Duodenal mucosa (tissue), 2 donors: ENCODE measurements around the gene RALGPS1.

Experiments used
- H3K27ac ChIP-seq: one replicate; pipeline ENCODE4 v1.7.0; 2013; ENCODE audit warnings: low read depth, low read length
- H3K27me3 ChIP-seq, 2 donors: one replicate each; pipeline ENCODE4 v1.7.0; 2013; ENCODE audit warnings: low read length in 2 of 2, control low read depth in 1 of 2; ENCODE audit not compliant: insufficient read depth in 2 of 2, control insufficient read depth in 1 of 2
- H3K36me3 ChIP-seq, 2 donors: one replicate each; pipeline ENCODE4 v1.7.0; 2013; ENCODE audit warnings: low read length in 2 of 2, control low read depth in 1 of 2; ENCODE audit not compliant: insufficient read depth in 2 of 2, control insufficient read depth in 1 of 2
- H3K4me1 ChIP-seq, 2 donors: one replicate each; pipeline ENCODE4 v1.7.0; 2013; ENCODE audit warnings: low read length in 2 of 2, control low read depth in 1 of 2; ENCODE audit not compliant: insufficient read depth in 2 of 2, control insufficient read depth in 1 of 2
- H3K4me3 ChIP-seq, 2 donors: one replicate each; pipeline ENCODE4 v1.7.0; 2013; ENCODE audit warnings: low read length in 2 of 2, low read depth in 1 of 2
- H3K9ac ChIP-seq, 2 donors: one replicate each; pipeline ENCODE4 v1.7.0; 2013; ENCODE audit warnings: low read length in 2 of 2, low read depth in 1 of 2
- H3K9me3 ChIP-seq, 2 donors: one replicate each; pipeline ENCODE4 v1.7.0; 2013; ENCODE audit warnings: low read length in 2 of 2, control low read depth in 1 of 2; ENCODE audit not compliant: control insufficient read depth in 1 of 2

The RALGPS1 gene

DNA sequence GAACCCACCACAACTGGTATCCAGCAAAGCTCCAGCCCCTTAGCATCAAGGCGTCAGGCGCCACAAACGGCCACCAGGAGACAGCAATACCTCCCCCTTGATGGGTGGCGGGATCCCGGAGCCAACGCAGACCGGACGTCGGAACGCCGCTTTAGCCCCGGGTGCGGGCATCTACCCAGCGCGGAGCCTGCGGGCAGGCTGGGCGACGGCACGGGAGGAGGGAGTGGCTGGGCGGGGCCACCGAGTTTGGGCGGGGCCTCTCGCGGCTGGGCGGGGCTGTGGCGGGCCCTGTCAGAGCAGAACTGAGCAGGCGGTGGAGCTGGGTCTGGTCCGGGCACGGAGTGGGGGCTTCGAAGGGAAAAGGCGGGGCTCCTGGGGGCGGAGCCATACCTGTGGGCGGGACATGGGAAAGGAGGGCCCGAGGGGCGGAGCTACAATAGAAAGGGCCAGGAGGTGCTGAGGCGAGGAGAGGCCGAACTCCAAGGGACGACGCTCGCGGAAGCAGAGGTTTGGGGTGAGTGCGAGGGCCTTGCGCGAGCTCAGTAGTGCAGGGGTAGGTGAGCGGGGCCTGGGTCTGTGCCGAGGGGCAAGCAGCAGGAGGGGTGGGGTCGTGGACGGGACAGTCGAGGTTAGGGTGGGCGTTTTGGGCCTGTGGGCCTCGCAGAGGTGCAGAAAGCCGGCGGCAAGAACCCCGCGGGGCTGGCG is 309.7 kb downstream of the RALGPS1 start:
- Histone ChIP-seq H3K36me3 (peaks cover 0 to 4% of the 10 kb centered on the region in 2 donors), H3K4me1 (peaks cover 0 to 9% of the 10 kb centered on the region in 2 donors), H3K27ac (no peak overlapping the region), H3K9ac (peak overlapping the region; percentile 23 to 51), H3K9me3 (no peaks in the 10 kb centered on the region), H3K4me3 (peak overlapping the region; percentile 73 to 79), H3K27me3 (no peaks in the 10 kb centered on the region)

DNA sequence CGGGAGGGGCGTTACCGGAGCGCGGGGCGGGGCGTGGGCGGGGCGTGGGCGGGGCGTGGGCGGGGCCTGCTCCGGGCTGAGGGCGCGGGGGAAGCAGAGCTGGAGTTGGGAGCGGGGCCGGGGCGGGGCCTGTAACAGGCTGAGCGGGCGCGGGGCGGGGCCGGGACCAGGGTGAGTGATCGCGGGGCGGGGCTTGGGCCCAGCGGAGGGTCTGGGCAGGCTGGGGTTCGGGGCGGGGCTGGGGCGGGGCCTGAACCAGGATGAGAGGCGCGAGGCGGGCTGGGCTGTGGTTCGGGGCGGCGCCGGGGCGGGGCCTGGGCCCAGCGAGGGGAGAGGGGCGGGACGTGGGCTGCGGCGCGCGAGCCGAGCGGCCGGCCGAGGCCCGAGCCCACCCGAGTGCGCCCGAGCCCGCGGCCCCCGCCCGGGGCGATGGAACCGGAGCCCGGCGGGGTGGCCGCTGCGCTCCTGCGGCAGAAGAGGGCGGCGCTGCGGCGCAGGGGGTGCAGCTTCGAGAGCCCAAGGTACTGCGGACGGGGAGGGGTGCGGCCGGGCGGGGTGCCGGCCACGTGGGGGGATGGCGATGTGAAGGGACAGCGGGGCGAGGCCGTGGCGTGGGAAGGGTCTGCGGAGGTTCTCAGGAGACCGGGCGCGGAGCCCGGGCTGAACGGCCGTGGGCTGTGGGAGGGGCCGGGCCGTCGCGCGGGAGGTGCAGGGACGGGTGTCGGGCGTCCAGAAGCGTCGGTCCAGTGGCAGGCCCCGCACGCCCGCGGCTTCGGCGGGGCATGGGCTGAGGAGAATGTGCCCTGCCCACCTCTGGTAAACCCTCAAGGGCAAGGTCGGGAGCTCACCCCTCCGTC is 310.5 kb downstream of the RALGPS1 start:
- Histone ChIP-seq H3K9me3 (no peaks in the 10 kb centered on the region), H3K27ac (no peak overlapping the region), H3K36me3 (no peaks in the 10 kb centered on the region), H3K4me3 (peak overlapping the region; percentile 73 to 79), H3K27me3 (no peaks in the 10 kb centered on the region), H3K4me1 (peaks cover 0 to 9% of the 10 kb centered on the region in 2 donors), H3K9ac (no peak overlapping the region)

DNA sequence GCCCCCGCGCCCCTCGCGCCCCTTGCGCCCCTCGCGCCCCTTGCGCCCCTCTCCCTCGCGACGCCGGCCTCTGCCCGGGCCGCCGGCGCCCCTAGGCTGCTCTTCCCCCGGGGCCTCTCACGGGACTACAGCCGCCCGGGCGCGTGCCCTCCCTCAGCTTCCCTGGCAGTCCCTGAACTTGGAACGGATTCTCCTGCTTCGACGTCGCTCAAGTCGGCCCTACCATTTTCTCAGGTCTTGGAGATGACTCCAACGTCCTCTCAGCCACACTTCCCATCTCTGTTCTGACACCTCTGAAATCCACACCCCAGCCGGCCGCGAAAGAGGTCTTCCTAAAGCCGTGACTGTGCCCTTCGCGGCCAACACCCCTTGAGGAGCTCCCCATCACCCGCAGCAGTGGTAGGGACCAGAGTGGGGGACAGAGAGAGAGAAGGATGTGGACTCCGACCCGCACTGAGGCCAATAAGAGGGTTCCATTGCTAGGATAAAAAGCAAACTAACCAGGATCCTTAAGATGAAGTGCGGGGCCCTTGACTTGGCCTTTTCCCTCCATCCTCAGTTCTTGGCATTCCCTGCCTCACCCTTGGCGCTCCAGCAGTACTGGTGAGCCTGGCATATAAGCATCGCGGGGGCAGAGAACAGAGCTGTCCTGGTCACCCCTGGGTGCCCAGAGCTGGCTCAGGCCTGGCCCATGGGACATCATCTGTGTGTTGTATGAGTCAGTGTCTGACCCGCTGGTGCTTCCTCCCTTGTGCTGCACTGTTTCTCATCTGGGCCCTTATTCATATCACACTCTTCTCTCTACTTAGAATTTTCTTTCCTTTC is 311.4 kb downstream of the RALGPS1 start:
- H3K36me3 ChIP-seq = no peaks in the 10 kb centered on the region
- peaks cover 0 to 9% of the 10 kb centered on the region in 2 donors for H3K4me1 ChIP-seq
- H3K9ac ChIP-seq = no peak overlapping the region
- H3K27me3 ChIP-seq = no peaks in the 10 kb centered on the region
- no peak overlapping the region for H3K27ac ChIP-seq
- no peaks in the 10 kb centered on the region for H3K9me3 ChIP-seq
- H3K4me3 ChIP-seq = peak overlapping the region; percentile 48 to 74

DNA sequence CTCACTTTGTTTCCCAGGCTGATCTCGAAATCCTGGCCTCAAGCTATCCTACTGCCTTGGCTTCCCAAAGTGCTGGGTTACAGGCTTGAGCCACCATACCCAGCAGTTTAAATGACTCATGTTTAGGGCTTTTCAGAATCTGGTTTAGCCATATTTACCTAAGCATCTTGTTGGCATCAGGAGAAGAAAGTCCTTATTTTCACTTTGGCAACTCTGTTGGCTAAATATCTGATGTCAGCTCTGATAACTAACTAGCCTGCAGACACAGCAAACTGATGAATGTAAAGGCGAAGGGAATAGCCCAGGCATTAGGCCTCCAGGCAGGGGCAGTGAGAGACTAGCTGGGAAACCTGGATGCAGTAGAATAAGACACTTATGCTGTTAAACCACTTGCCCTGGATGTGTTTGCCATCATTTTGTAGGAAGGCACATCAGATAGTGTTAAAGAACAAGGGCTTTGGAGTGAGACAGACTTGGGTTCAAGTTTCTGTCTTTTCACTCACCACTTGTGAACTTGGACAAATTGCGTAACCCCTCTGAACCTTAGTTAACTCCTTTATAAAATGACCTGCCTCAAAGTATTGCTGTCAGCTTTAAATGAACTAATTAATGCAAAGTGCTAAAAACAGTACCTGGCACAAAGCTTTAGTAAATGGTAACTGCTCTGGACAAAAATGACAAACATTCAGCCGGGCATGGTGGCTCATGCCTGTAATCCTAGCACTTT is 315.3 kb downstream of the RALGPS1 start:
- no peak overlapping the region for H3K4me3 ChIP-seq
- no peaks in the 10 kb centered on the region for H3K27me3 ChIP-seq
- no peak overlapping the region for H3K9ac ChIP-seq
- no peaks in the 10 kb centered on the region for H3K36me3 ChIP-seq
- no peak overlapping the region for H3K27ac ChIP-seq
- no peaks in the 10 kb centered on the region for H3K9me3 ChIP-seq
- H3K4me1 ChIP-seq = peaks cover 0 to 3% of the 10 kb centered on the region in 2 donors

DNA sequence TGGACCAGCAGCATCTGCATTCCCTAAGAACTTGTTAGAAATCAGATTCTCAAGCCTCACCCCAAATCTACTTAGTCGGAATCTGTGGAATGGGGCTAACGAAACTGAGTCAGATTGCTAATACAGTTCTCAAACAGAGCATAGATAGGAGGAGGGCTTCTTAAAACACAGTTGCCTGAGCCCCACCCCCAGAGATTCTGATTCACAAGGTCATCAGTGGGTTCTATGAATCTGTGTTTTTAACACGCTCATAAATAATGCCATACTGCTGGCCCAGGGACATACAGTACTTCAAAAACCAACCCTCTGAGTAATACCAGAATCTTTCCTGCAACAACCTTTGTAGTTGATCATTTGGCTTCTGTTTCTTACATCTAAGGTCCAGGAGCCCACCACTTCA is 317.1 kb downstream of the RALGPS1 start:
- no peak overlapping the region for H3K27ac ChIP-seq
- H3K9me3 ChIP-seq = no peaks in the 10 kb centered on the region
- H3K36me3 ChIP-seq = no peaks in the 10 kb centered on the region
- no peak overlapping the region for H3K9ac ChIP-seq
- no peaks in the 10 kb centered on the region for H3K27me3 ChIP-seq
- peaks cover 0 to 3% of the 10 kb centered on the region in 2 donors for H3K4me1 ChIP-seq
- no peak overlapping the region for H3K4me3 ChIP-seq

DNA sequence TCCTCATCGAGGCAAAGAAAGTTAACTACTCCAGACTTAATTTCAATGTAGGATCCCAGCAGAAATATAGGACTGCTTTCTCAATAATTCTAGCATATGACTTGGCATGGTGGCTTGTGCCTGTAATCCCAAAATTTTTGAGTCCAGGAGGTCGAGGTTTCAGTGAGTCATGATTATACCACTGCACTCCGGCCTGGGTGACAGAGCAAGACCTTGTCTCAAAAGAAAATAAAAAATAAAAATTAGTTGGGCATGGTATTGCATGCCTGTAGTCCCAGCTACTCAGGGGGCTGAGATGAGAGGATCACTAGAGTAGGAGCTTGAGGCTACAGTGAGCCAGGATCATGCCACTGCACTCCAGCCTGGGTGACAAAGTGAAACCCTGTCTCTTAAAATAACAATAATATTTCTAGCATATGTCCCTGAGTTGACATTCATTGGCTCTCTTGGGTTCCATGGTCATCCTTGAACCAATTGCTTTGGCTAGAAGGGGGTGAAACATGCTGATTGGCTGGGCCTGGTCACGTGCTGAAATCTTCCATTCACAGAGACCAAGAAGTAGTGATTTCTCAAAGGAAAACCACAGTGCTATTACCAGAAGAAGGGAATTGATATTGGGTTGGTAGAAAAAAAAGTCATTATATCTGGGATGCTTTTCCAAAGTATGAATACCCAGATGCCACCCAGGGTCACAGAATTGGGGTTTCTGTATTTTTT is 318.4 kb downstream of the RALGPS1 start:
- Histone ChIP-seq H3K4me3 (no peak overlapping the region), H3K27ac (no peak overlapping the region), H3K36me3 (no peaks in the 10 kb centered on the region), H3K4me1 (no peaks in the 10 kb centered on the region), H3K9ac (no peak overlapping the region), H3K27me3 (no peaks in the 10 kb centered on the region), H3K9me3 (no peaks in the 10 kb centered on the region)

DNA sequence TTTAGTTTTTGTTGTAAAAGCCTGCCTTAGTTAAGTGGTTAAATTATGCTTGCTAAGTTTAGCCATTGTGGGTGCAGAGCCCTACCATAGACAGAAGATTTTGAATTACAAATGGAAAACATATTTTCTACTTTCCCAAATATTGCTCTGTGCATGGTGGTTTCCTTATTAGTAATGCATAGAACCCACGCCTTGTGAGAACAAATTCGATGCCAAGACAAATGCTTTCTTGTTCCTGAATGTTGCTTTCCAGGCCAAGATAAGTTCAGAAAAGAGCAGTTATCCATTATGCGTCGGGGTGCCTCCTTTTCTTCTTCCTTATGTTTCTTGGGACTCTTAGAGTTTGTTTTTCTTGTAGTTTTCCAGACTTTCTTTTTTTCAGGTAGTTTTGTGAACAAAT is 319.0 kb downstream of the RALGPS1 start:
- no peaks in the 10 kb centered on the region for H3K4me1 ChIP-seq
- H3K9ac ChIP-seq = no peak overlapping the region
- no peak overlapping the region for H3K4me3 ChIP-seq
- H3K9me3 ChIP-seq = no peaks in the 10 kb centered on the region
- H3K36me3 ChIP-seq = no peaks in the 10 kb centered on the region
- H3K27me3 ChIP-seq = no peaks in the 10 kb centered on the region
- no peak overlapping the region for H3K27ac ChIP-seq

DNA sequence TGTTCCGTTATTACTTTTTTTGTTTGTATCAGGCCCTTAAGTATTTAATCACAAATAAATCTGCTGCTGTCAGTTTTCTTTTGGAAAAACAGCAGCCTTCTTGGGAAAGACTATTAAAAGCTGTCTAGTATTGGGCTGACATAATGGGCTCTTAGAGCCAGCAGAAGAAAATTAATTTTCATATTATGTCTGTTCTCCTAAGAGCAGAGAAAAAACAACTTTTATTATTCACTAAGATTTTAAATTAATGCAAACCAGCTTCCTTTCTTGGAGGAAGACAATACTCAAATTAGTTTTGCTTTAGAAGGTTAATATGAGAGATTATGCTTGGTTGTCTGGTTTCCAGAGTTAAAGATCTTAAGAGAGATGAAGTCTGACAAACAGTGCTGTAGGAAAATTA is 319.4 kb downstream of the RALGPS1 start:
- Histone ChIP-seq H3K9ac (no peak overlapping the region), H3K27me3 (no peaks in the 10 kb centered on the region), H3K4me3 (no peak overlapping the region), H3K27ac (no peak overlapping the region), H3K9me3 (no peaks in the 10 kb centered on the region), H3K36me3 (no peaks in the 10 kb centered on the region), H3K4me1 (no peaks in the 10 kb centered on the region)

DNA sequence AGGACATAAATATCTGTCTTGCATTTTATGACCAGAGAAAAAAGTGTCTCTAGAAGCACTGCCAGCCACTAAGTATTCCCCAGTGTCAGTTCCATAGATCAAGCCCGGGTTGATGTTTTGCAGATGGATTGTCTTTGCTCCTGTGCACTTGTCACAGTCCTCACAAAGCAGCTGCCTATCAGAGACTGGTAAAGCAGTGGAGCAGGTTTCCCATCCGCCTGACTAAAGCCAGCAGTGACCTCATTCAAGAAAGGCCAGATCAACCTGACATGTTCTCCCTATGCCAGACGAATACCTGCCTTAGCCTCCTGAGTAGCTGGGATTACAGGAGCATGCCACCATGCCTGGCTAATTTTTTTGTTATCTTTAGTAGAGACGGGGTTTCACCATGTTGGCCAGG is 323.2 kb downstream of the RALGPS1 start:
- no peaks in the 10 kb centered on the region for H3K36me3 ChIP-seq
- H3K4me3 ChIP-seq = no peak overlapping the region
- H3K9me3 ChIP-seq = no peaks in the 10 kb centered on the region
- no peaks in the 10 kb centered on the region for H3K27me3 ChIP-seq
- H3K27ac ChIP-seq = no peak overlapping the region
- no peak overlapping the region for H3K9ac ChIP-seq
- no peaks in the 10 kb centered on the region for H3K4me1 ChIP-seq
